ENCODE results near the gene MGAT5B. TPM values are rescaled to one million over a fixed set of nuclear protein-coding genes. Genes with fewer than 3 reads are reported as not detected.
A peak's percentile ranks its signal among the peaks of the same experiment; 100 is the strongest.
"Not testable (repeated sequence)": the region's sequence is repeated elsewhere in the genome, so short reads cannot be mapped to it uniquely, and the experiment has no call there.

MGAT5B gene
- total and polyA plus RNA-seq, 9 donors = 0.40 to 1.1 (median 0.87) TPM

- Histone ChIP-seq H3K27me3 (ENCODE audit: control insufficient read depth, insufficient read depth, low read length) (peaks cover 31% of the 10 kb centered on the region), H3K36me3 (ENCODE audit: control insufficient read depth, insufficient read depth, low read length) (no peaks in the 10 kb centered on the region), H3K4me3 (ENCODE audit: low read length) (no peak overlapping the region), H3K27ac (ENCODE audit: low read length) (no peak overlapping the region), H3K4me1 (ENCODE audit: control insufficient read depth, insufficient read depth, low read length) (peaks cover 18% of the 10 kb centered on the region), H3K9me3 (replicated peaks; ENCODE audit: control insufficient read depth, low read depth, low read length) (no peaks in the 10 kb centered on the region)
- DNase-seq = peak; percentile 88
- WGBS (ENCODE audit: insufficient coverage) = 20% methylated on average over 4 of the region's 6 CpGs
These were observed 22.6 kb upstream of the MGAT5B start for GRCh38 chr17:76845541-76846017.

GRCh38 chr17:76847031-76847430 lies 21.2 kb upstream of the MGAT5B start:
- no CpG with 5 or more reads among the region's 2 CpGs for WGBS (ENCODE audit: insufficient coverage)
- no peak for DNase-seq
- Histone ChIP-seq H3K36me3 (ENCODE audit: control insufficient read depth, insufficient read depth, low read length) (no peaks in the 10 kb centered on the region), H3K4me1 (ENCODE audit: control insufficient read depth, insufficient read depth, low read length) (peaks cover 16% of the 10 kb centered on the region), H3K9me3 (replicated peaks; ENCODE audit: control insufficient read depth, low read depth, low read length) (no peaks in the 10 kb centered on the region), H3K4me3 (ENCODE audit: low read length) (no peak overlapping the region), H3K27ac (ENCODE audit: low read length) (no peak overlapping the region), H3K27me3 (ENCODE audit: control insufficient read depth, insufficient read depth, low read length) (peaks cover 16% of the 10 kb centered on the region)

GRCh38 chr17:76848670-76849069 lies 19.5 kb upstream of the MGAT5B start:
- Histone ChIP-seq H3K36me3 (ENCODE audit: control insufficient read depth, insufficient read depth, low read length) (no peaks in the 10 kb centered on the region), H3K9me3 (replicated peaks; ENCODE audit: control insufficient read depth, low read depth, low read length) (no peaks in the 10 kb centered on the region), H3K4me3 (ENCODE audit: low read length) (no peak overlapping the region), H3K27ac (ENCODE audit: low read length) (no peak overlapping the region), H3K4me1 (ENCODE audit: control insufficient read depth, insufficient read depth, low read length) (peaks cover 16% of the 10 kb centered on the region), H3K27me3 (ENCODE audit: control insufficient read depth, insufficient read depth, low read length) (peaks cover 10% of the 10 kb centered on the region)
- DNase-seq = no peak
- WGBS (ENCODE audit: insufficient coverage) = no CpG with 5 or more reads among the region's 8 CpGs

GRCh38 chr17:76849160-76849559 lies 19.0 kb upstream of the MGAT5B start:
- not testable (repeated sequence) for DNase-seq; H3K27me3 ChIP-seq (ENCODE audit: control insufficient read depth, insufficient read depth, low read length); H3K36me3 ChIP-seq (ENCODE audit: control insufficient read depth, insufficient read depth, low read length); H3K4me3 ChIP-seq (ENCODE audit: low read length); H3K27ac ChIP-seq (ENCODE audit: low read length); H3K9me3 ChIP-seq (replicated peaks; ENCODE audit: control insufficient read depth, low read depth, low read length)
- H3K4me1 ChIP-seq (ENCODE audit: control insufficient read depth, insufficient read depth, low read length) = peaks cover 13% of the 10 kb centered on the region
- 100% methylated on average over 1 of the region's 11 CpGs for WGBS (ENCODE audit: insufficient coverage)

GRCh38 chr17:76852843-76853242 lies 15.4 kb upstream of the MGAT5B start:
- H3K27ac ChIP-seq (ENCODE audit: low read length) = no peak overlapping the region
- H3K9me3 ChIP-seq (replicated peaks; ENCODE audit: control insufficient read depth, low read depth, low read length) = no peaks in the 10 kb centered on the region
- peaks cover 5% of the 10 kb centered on the region for H3K27me3 ChIP-seq (ENCODE audit: control insufficient read depth, insufficient read depth, low read length)
- H3K4me1 ChIP-seq (ENCODE audit: control insufficient read depth, insufficient read depth, low read length) = no peaks in the 10 kb centered on the region
- H3K4me3 ChIP-seq (ENCODE audit: low read length) = no peak overlapping the region
- no CpG with 5 or more reads among the region's 8 CpGs for WGBS (ENCODE audit: insufficient coverage)
- H3K36me3 ChIP-seq (ENCODE audit: control insufficient read depth, insufficient read depth, low read length) = no peaks in the 10 kb centered on the region
- no peak for DNase-seq

GRCh38 chr17:76855105-76855504 lies 13.1 kb upstream of the MGAT5B start:
- DNase-seq = no peak
- H3K9me3 ChIP-seq (replicated peaks; ENCODE audit: control insufficient read depth, low read depth, low read length) = no peaks in the 10 kb centered on the region
- H3K27ac ChIP-seq (ENCODE audit: low read length) = no peak overlapping the region
- no CpG with 5 or more reads among the region's 3 CpGs for WGBS (ENCODE audit: insufficient coverage)
- peaks cover 2% of the 10 kb centered on the region for H3K27me3 ChIP-seq (ENCODE audit: control insufficient read depth, insufficient read depth, low read length)
- no peaks in the 10 kb centered on the region for H3K36me3 ChIP-seq (ENCODE audit: control insufficient read depth, insufficient read depth, low read length)
- H3K4me3 ChIP-seq (ENCODE audit: low read length) = no peak overlapping the region
- H3K4me1 ChIP-seq (ENCODE audit: control insufficient read depth, insufficient read depth, low read length) = no peaks in the 10 kb centered on the region

- WGBS (ENCODE audit: insufficient coverage) = 20% methylated on average over 1 of the region's 9 CpGs
- Histone ChIP-seq H3K4me3 (ENCODE audit: low read length) (no peak overlapping the region), H3K27ac (ENCODE audit: low read length) (no peak overlapping the region), H3K4me1 (ENCODE audit: control insufficient read depth, insufficient read depth, low read length) (no peaks in the 10 kb centered on the region), H3K27me3 (ENCODE audit: control insufficient read depth, insufficient read depth, low read length) (peaks cover 8% of the 10 kb centered on the region), H3K9me3 (replicated peaks; ENCODE audit: control insufficient read depth, low read depth, low read length) (no peaks in the 10 kb centered on the region), H3K36me3 (ENCODE audit: control insufficient read depth, insufficient read depth, low read length) (no peaks in the 10 kb centered on the region)
- no peak for DNase-seq
These were observed 6.1 kb upstream of the MGAT5B start for GRCh38 chr17:76862079-76862478.

- DNase-seq = no peak
- no peak overlapping the region for H3K4me3 ChIP-seq (ENCODE audit: low read length)
- H3K27me3 ChIP-seq (ENCODE audit: control insufficient read depth, insufficient read depth, low read length) = peaks cover 11% of the 10 kb centered on the region
- H3K4me1 ChIP-seq (ENCODE audit: control insufficient read depth, insufficient read depth, low read length) = peaks cover 4% of the 10 kb centered on the region
- H3K9me3 ChIP-seq (replicated peaks; ENCODE audit: control insufficient read depth, low read depth, low read length) = no peaks in the 10 kb centered on the region
- no peaks in the 10 kb centered on the region for H3K36me3 ChIP-seq (ENCODE audit: control insufficient read depth, insufficient read depth, low read length)
- H3K27ac ChIP-seq (ENCODE audit: low read length) = no peak overlapping the region
- 83% methylated on average over 7 of the region's 12 CpGs for WGBS (ENCODE audit: insufficient coverage)
These were observed 5.7 kb upstream of the MGAT5B start for GRCh38 chr17:76862494-76862893.

GRCh38 chr17:76864024-76864423 lies 4.2 kb upstream of the MGAT5B start:
- Histone ChIP-seq H3K4me3 (ENCODE audit: low read length) (no peak overlapping the region), H3K27me3 (ENCODE audit: control insufficient read depth, insufficient read depth, low read length) (peaks cover 20% of the 10 kb centered on the region), H3K4me1 (ENCODE audit: control insufficient read depth, insufficient read depth, low read length) (peaks cover 12% of the 10 kb centered on the region), H3K9me3 (replicated peaks; ENCODE audit: control insufficient read depth, low read depth, low read length) (no peaks in the 10 kb centered on the region), H3K36me3 (ENCODE audit: control insufficient read depth, insufficient read depth, low read length) (no peaks in the 10 kb centered on the region), H3K27ac (ENCODE audit: low read length) (no peak overlapping the region)
- no peak for DNase-seq
- WGBS (ENCODE audit: insufficient coverage) = no CpG with 5 or more reads among the region's 7 CpGs

GRCh38 chr17:76865174-76865573 lies 3.0 kb upstream of the MGAT5B start:
- peaks cover 17% of the 10 kb centered on the region for H3K4me1 ChIP-seq (ENCODE audit: control insufficient read depth, insufficient read depth, low read length)
- no peak overlapping the region for H3K4me3 ChIP-seq (ENCODE audit: low read length)
- no peak overlapping the region for H3K27ac ChIP-seq (ENCODE audit: low read length)
- 83% methylated on average over 10 of the region's 10 CpGs for WGBS (ENCODE audit: insufficient coverage)
- no peak for DNase-seq
- no peaks in the 10 kb centered on the region for H3K9me3 ChIP-seq (replicated peaks; ENCODE audit: control insufficient read depth, low read depth, low read length)
- H3K36me3 ChIP-seq (ENCODE audit: control insufficient read depth, insufficient read depth, low read length) = no peaks in the 10 kb centered on the region
- peaks cover 30% of the 10 kb centered on the region for H3K27me3 ChIP-seq (ENCODE audit: control insufficient read depth, insufficient read depth, low read length)

- Histone ChIP-seq H3K36me3 (ENCODE audit: control insufficient read depth, insufficient read depth, low read length) (no peaks in the 10 kb centered on the region), H3K27ac (ENCODE audit: low read length) (no peak overlapping the region), H3K4me3 (ENCODE audit: low read length) (no peak overlapping the region), H3K27me3 (ENCODE audit: control insufficient read depth, insufficient read depth, low read length) (peaks cover 40% of the 10 kb centered on the region), H3K4me1 (ENCODE audit: control insufficient read depth, insufficient read depth, low read length) (peaks cover 17% of the 10 kb centered on the region), H3K9me3 (replicated peaks; ENCODE audit: control insufficient read depth, low read depth, low read length) (no peaks in the 10 kb centered on the region)
- 56% methylated on average over 3 of the region's 5 CpGs for WGBS (ENCODE audit: insufficient coverage)
- no peak for DNase-seq
These were observed 2.0 kb upstream of the MGAT5B start for GRCh38 chr17:76866203-76866602.
